ENCODE data around the gene CFTR.

- TF ChIP-seq CTCF (IDR thresholded peaks at IDR 0.05 in 2 of 3, conservative IDR thresholded peaks at IDR 0.05 in 1 of 3; ENCODE audit: control insufficient read depth in 2 of 3, extremely low read depth in 1 of 3, insufficient read depth in 1 of 3, low read depth in 3 of 3, low read length in 3 of 3): no peak
- no peak for TF ChIP-seq POLR2A (IDR thresholded peaks at IDR 0.05; ENCODE audit: low read depth, low read length)
- no peak for TF ChIP-seq CUX1 (IDR thresholded peaks at IDR 0.05; ENCODE audit: insufficient replicate concordance, low read depth, low read length)
- no peak for TF ChIP-seq EP300 (IDR thresholded peaks at IDR 0.05; ENCODE audit: borderline replicate concordance in 1 of 2, control insufficient read depth in 1 of 2, low read depth in 2 of 2, low read length in 2 of 2)
- TF ChIP-seq HCFC1 (IDR thresholded peaks at IDR 0.05; ENCODE audit: low read length): no peak
- no peak for TF ChIP-seq REST (IDR thresholded peaks at IDR 0.05; ENCODE audit: low read depth, low read length)
- no peak for TF ChIP-seq RAD21 (IDR thresholded peaks at IDR 0.05; ENCODE audit: insufficient read depth, low read depth, low read length)
- TF ChIP-seq NR2C2 (IDR thresholded peaks at IDR 0.05; ENCODE audit: borderline replicate concordance, control insufficient read depth, insufficient read length, low read depth): no peak
- no peak for TF ChIP-seq E4F1 (IDR thresholded peaks at IDR 0.05; ENCODE audit: borderline replicate concordance, partially characterized antibody)
- TF ChIP-seq PAX5 (IDR thresholded peaks at IDR 0.05; ENCODE audit: borderline replicate concordance, low read depth, low read length): no peak
- TF ChIP-seq ZNF274 (IDR thresholded peaks at IDR 0.05; ENCODE audit: insufficient read depth, insufficient read length): no peak
- no peak for TF ChIP-seq MAX (IDR thresholded peaks at IDR 0.05; ENCODE audit: low read depth, low read length)
- TF ChIP-seq FOXK2 (IDR thresholded peaks at IDR 0.05): no peak
- no peak for TF ChIP-seq POLR2AphosphoS5 (IDR thresholded peaks at IDR 0.05; ENCODE audit: low read length)
These were observed 79.6 kb downstream of the CFTR start for GRCh38 chr7:117559391-117559790.

Data from GM12878 (cell line).